Tibial nerve (tissue), 3 donors: ENCODE data around the gene NKAIN4.

Source experiments
- CTCF ChIP-seq, 5 experiments: fragments of 200-600 bp in 3 of 5; fragments of 450-650 bp in 2 of 5; sonication (generic) in 3 of 5; IDR thresholded peaks; one replicate each; pipeline ENCODE4 v1.5.1; 2016 to 2019; ENCODE audit warnings: antibody characterized with exemption in 5 of 5, mild to moderate bottlenecking in 3 of 5, moderate library complexity in 2 of 5
- POLR2A ChIP-seq, 2 donors: fragments of 450-650 bp; IDR thresholded peaks; one replicate each; pipeline ENCODE4 v1.6.1; 2017; ENCODE audit warnings: antibody characterized with exemption in 2 of 2, mild to moderate bottlenecking in 2 of 2, moderate library complexity in 2 of 2

- TF ChIP-seq POLR2A (IDR thresholded peaks at IDR 0.05) (no peak), CTCF (IDR thresholded peaks at IDR 0.05) (no peak)
Observed at GRCh38 chr20:63252284-63252711, 2.0 kb downstream of the NKAIN4 start.
